GM18505 (cell line): Measurements from ENCODE around the gene BRF1.

Source experiments
- ATAC-seq: cut with Tn5 transposase; IDR thresholded peaks from one replicate; pipeline ENCODE4 v1.9.1; 2021; ENCODE audit not compliant: unreplicated experiment
- POLR2A ChIP-seq: IDR thresholded peaks from 4 replicates; pipeline ENCODE4 v1.6.1; 2011; ENCODE audit warnings: borderline replicate concordance; ENCODE audit not compliant: insufficient read depth, insufficient read length; ENCODE audit errors: extremely low read depth

Gene BRF1

GRCh38 chr14:105247715-105248367 lies 53.0 kb downstream of the BRF1 start:
- TF ChIP-seq POLR2A = no peak
- ATAC-seq = no peak

GRCh38 chr14:105247026-105247425 lies 53.8 kb downstream of the BRF1 start:
- no peak for ATAC-seq
- TF ChIP-seq POLR2A = no peak

DNA sequence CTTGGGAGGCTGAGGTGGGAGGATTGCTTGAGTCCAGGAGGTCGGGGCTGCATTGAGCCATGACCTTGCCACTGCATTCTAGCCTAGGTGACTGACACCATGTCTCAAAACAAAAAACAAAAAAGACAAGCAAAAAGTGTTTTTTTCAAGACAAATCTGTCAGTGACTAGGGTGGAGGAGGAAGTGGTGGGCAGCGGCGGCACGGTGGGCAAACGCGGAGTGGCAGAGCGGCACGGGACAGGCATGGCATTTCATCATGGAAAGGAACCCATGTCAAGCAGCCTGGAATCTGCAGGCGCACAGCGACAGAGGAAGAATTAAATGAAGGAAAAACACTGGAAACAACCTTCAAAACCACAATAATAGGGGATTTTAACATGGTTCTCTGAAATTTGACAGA lies 56.5 kb downstream of the BRF1 start:
- ATAC-seq = no peak
- TF ChIP-seq POLR2A = no peak

GRCh38 chr14:105241641-105242040 lies 59.2 kb downstream of the BRF1 start:
- no peak for ATAC-seq
- no peak for TF ChIP-seq POLR2A

GRCh38 chr14:105240811-105241576 lies 59.8 kb downstream of the BRF1 start:
- ATAC-seq = no peak
- no peak for TF ChIP-seq POLR2A

DNA sequence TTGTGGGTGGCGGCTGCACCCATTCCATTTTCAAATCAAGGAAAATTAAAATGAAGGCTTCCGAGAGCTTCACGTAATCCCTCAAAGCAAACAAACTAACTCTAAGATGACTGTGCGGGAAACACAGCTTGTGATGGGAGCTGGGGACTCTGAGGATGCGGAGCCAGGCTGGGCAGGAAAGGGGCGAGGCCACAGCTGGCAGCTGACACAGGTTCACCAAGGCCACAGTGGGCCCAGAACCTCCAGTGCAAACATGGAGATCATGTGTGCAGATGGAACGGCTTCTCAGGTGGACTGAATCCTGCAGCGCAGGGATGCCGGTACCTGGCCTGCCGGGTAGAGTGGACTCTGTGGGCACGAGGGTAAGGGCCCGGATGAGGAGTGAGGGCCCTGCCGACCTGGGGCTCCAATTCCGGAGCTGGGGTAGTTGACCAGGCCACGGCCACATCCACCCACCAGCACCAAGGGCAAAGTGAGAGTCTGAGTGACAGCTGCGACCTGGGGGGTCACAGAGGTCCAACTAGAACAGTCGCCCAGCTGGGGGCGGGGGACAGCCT lies 71.6 kb downstream of the BRF1 start:
- TF ChIP-seq POLR2A = no peak
- no peak for ATAC-seq

DNA sequence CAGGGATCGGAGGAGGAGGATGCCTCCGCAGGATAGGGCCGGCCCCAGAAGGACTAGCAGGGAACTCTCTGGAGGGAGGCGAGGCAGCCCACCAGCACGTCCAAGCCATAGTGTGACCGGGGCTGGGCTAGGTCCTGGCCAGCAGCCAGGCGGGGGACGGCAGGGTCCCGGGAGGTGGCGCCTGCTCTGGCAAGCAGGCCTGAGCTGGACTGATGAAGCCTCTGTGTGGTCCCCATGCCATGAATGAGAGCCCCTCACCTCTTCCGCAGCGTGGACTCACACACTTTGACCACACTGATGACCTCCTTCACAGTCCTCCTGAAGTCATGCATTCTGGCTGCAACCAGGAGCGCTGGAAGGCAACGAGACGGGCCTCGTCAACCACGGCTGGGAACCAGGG lies 72.2 kb downstream of the BRF1 start:
- no peak for ATAC-seq
- TF ChIP-seq POLR2A = no peak

DNA sequence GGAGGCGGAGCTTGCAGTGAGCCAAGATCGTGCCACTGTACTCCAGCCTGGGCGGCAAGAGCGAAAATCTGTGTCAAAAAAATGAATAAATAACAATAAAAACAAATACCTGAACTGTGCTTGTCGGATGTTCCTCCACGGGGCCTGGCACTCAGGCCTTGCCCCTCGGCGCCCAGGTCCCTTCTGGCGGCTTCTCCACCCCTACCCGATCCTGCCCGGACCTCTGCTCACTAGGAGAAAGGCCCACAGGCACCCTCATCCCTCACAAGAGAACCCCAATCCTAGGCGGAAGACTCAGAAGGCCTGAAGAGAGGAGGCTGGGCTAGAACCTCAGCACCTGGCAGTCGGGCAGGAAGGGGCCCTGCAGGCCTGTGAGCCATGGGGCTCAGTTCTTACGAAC lies 73.5 kb downstream of the BRF1 start:
- no peak for TF ChIP-seq POLR2A
- ATAC-seq = no peak

DNA sequence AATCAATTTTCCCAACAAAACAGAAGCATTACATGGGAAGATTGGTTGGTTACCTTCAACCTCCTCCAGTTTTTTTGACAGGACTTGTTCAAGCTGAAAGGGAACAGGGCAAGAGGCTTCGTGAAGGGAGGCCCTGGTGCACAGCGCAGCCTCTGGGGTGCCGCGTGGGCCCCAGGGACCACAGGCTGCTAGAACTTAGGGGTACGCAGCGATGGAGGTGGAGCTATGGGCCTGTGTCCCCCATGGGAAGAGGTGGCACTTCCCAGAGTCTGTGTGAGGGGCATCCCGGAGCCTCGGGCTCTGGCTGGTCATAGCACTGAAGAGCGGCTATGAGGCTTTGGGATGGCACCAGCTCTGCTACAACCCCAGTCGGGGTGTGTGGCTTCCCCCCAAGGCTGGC lies 74.6 kb downstream of the BRF1 start:
- no peak for ATAC-seq
- TF ChIP-seq POLR2A = no peak

GRCh38 chr14:105224845-105225570 lies 75.8 kb downstream of the BRF1 start:
- no peak for ATAC-seq
- no peak for TF ChIP-seq POLR2A

DNA sequence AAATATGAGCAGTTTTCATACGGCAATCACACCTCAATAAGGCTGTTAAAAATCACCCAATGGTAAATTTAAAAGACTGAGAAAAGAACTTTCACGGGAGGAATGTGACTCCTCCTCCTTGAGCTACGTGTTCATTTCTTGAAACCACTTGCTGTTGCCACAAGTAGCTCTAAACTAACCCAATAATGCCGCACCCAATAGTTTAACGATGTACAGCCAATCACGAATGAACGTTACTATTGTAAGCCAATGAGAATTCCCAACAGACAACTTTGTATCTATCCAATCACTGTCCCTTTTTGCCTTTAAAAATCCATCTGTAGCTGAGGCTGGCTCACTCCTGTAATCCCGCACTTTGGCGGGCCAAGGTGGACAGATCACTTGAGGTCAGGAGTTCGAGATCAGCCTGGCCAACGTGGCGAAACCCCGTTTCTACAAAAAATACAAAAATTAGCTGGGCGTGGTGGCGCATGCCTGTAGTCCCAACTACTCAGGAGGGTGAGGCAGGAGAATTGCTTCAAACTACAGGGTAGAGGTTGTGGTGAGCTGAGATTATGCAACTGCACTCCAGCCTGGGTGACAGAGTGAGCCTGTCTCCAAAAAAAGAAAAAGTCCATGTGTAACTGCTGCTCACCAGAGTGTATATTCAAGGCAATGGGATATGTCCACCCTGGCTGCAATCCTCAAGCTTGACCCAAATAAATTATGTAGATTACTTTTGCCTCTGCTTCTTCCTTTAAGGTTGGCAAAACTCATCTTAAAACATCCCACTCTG lies 76.8 kb downstream of the BRF1 start:
- no peak for ATAC-seq
- no peak for TF ChIP-seq POLR2A

DNA sequence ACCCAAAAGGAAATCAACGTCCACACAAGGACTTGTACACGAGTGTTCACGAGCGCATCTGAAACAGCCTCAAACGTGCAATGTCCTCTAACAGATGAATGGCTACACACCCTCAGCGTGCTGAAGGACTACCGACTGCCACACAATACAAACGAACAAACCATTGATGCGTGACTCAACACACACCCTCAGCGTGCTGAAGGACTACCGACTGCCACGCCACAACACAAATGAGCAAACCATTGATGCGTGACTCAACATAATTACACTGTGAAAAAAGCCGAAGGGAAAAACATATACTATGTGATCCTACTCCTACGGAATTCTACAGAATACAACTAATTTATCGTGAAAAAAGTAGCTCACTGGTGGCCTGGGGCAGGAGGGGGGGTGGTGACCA lies 77.5 kb downstream of the BRF1 start:
- no peak for ATAC-seq
- no peak for TF ChIP-seq POLR2A
